IPS DF 4.7 (cell line): Measurements from ENCODE around the gene R3HCC1L.

Source experiments
- DNase-seq: peaks from one replicate; pipeline ENCODE4 v3.0.0-alpha.2; 2013; ENCODE audit warnings: low spot score; ENCODE audit errors: extremely low read depth

R3HCC1L gene

GRCh38 chr10:98259606-98260315 is 125.3 kb downstream of the R3HCC1L start:
- no peak for DNase-seq

- DNase-seq = no peak
Observed at GRCh38 chr10:98260350-98260749, 125.9 kb downstream of the R3HCC1L start.

- no peak for DNase-seq
Observed at GRCh38 chr10:98260752-98261151, 126.3 kb downstream of the R3HCC1L start.

- no peak for DNase-seq
Observed at GRCh38 chr10:98261436-98262277, 127.2 kb downstream of the R3HCC1L start.

GRCh38 chr10:98262571-98262970 is 128.1 kb downstream of the R3HCC1L start:
- no peak for DNase-seq

- no peak for DNase-seq
Observed at GRCh38 chr10:98263088-98263487, 128.6 kb downstream of the R3HCC1L start.

GRCh38 chr10:98264378-98265065 is 130.1 kb downstream of the R3HCC1L start:
- no peak for DNase-seq

- DNase-seq = no peak
Observed at GRCh38 chr10:98265403-98266378, 131.2 kb downstream of the R3HCC1L start.

GRCh38 chr10:98266647-98267046 is 132.2 kb downstream of the R3HCC1L start:
- DNase-seq = no peak

- no peak for DNase-seq
Observed at GRCh38 chr10:98267069-98267893, 132.8 kb downstream of the R3HCC1L start.

GRCh38 chr10:98267894-98268693 is 133.6 kb downstream of the R3HCC1L start, which contains the start of gene LOXL4:
Gene LOXL4, minus strand, starts transcription at chr10:98268194. Its CDS starts 5,175 bp downstream, at chr10:98263019.
- DNase-seq = no peak

GRCh38 chr10:98268694-98269431 is 134.4 kb downstream of the R3HCC1L start:
- no peak for DNase-seq

- no peak for DNase-seq
Observed at GRCh38 chr10:98269435-98269912, 135.0 kb downstream of the R3HCC1L start.

- no peak for DNase-seq
Observed at GRCh38 chr10:98270073-98270740, 135.8 kb downstream of the R3HCC1L start.

GRCh38 chr10:98270786-98271185 is 136.3 kb downstream of the R3HCC1L start:
- no peak for DNase-seq

- no peak for DNase-seq
Observed at GRCh38 chr10:98272245-98272644, 137.8 kb downstream of the R3HCC1L start.

GRCh38 chr10:98272656-98273055 is 138.2 kb downstream of the R3HCC1L start:
- DNase-seq = no peak
